GM18502 (cell line): Measurements from ENCODE around the gene PRKAR1A.

Experiments
- ATAC-seq: cut with Tn5 transposase; IDR thresholded peaks from one replicate; pipeline ENCODE4 v1.9.1; 2021; ENCODE audit warnings: mild to moderate bottlenecking; ENCODE audit not compliant: unreplicated experiment, poor library complexity

The PRKAR1A gene

DNA sequence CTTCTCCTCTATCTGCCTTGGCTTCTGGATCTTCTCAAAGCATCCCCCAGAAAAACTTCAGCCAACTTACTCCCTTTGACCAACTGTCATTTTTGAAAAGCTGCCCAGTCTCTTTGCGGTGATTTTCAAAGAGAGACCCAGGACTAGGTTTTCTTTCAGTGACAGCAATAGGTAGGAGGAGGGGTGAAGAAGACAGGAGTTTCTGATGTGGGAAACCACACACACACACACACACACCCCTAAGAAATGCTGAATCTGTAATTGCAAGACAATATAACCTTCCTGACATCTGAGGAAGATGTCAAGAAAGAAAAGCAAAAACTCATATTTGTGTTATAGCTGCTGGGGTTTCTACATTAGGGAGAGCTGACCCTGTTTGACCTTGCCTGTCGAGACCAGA lies 83.8 kb downstream of the PRKAR1A start:
- no peak for ATAC-seq

DNA sequence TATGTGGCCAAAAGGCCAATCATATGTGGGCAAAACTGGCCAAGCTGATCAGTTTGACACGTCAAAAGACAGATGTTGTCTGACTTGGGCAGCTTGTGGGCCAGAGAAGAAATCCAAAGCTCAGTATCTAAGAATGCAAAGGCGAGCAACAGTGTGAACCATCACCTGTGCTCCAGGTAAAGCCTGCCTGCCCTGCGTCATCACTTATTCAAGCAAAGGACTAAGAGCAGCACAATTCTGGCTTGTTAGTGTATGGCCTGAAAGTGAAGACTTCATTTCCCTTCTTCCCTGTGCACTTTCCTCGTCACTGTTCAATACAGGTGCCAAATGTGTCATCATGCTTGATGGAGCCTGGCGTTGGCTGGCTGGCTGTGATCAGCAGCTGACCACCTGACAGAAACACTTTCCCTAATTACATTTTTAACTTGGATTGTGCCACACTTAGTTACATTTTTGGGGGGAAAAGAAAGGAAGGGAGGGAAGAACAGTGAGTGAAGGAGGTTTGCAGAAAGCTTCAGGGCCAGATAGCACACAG lies 84.2 kb downstream of the PRKAR1A start:
- no peak for ATAC-seq

- ATAC-seq = no peak
Observed at GRCh38 chr17:68598074-68598473, 85.8 kb downstream of the PRKAR1A start.

DNA sequence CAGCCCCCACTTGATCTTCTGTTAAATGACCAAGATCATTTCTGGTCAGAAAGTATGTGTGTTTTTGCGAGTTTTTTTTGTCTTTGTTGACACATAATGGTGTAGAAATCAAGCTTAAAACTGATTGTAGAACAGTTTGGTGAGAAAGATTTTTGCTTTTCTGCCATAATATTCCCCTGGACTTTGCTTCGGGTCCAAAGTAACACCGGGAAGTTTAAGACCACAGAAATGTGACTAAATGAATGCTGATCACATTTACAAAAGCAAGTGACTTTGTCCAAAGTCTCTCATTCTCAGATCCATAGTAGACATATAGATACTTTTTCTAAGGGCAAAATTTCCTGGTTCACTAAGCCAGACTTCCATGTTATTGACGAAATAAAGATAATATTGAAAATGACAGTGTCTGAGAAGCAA lies 86.3 kb downstream of the PRKAR1A start:
- no peak for ATAC-seq

DNA sequence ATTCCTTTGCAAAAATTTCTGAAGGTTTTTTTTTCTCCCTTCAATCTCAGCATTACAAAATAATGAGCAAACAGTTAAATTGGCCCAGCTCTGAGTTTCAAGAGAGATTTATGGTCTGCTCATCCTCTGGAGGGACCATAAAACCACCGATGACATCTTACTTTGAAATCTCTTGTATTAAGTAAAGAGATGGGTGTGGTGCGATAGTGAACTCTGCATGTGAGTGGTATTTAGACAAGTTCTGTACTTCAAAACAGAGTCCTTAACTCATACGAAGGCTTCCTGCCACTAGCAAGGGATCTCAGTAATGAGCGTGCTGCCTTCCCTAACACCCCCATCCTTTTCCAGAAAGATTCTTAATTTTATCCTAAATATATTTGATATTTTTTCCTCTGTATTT lies 86.9 kb downstream of the PRKAR1A start:
- no peak for ATAC-seq

- ATAC-seq = no peak
Observed at GRCh38 chr17:68599552-68600066, 87.4 kb downstream of the PRKAR1A start.

GRCh38 chr17:68600067-68600930 lies 88.1 kb downstream of the PRKAR1A start:
- ATAC-seq = no peak
